GM12892 (cell line): ENCODE data around the gene VSTM1.

Source experiments
- POLR2A ChIP-seq: IDR thresholded peaks from 2 replicates; pipeline ENCODE4 v1.6.1; 2011; ENCODE audit warnings: low read depth, low read length, control low read depth
- POLR2AphosphoS5 ChIP-seq: IDR thresholded peaks from 2 replicates; pipeline ENCODE4 v1.6.1; 2011; ENCODE audit warnings: low read depth, low read length, control low read depth
- TAF1 ChIP-seq: IDR thresholded peaks from 2 replicates; pipeline ENCODE4 v1.6.1; 2011; ENCODE audit warnings: low read depth, mild to moderate bottlenecking, control low read depth, low read length, borderline replicate concordance

GRCh38 chr19:54074851-54075250 is 11.2 kb upstream of the VSTM1 start:
- TF ChIP-seq POLR2A (no peak), POLR2AphosphoS5 (no peak), TAF1 (no peak)
